Measurements from ENCODE around the gene LRRC59. TPM values are rescaled to one million over a fixed set of nuclear protein-coding genes. Genes with fewer than 3 reads are reported as not detected.
A peak's percentile ranks its signal among the peaks of the same experiment; 100 is the strongest.

The LRRC59 gene
- polyA plus RNA-seq, 1 donor (not counting 4 experiments of a cell fraction or from before 2014, with no cell fraction given): 152 TPM

DNA sequence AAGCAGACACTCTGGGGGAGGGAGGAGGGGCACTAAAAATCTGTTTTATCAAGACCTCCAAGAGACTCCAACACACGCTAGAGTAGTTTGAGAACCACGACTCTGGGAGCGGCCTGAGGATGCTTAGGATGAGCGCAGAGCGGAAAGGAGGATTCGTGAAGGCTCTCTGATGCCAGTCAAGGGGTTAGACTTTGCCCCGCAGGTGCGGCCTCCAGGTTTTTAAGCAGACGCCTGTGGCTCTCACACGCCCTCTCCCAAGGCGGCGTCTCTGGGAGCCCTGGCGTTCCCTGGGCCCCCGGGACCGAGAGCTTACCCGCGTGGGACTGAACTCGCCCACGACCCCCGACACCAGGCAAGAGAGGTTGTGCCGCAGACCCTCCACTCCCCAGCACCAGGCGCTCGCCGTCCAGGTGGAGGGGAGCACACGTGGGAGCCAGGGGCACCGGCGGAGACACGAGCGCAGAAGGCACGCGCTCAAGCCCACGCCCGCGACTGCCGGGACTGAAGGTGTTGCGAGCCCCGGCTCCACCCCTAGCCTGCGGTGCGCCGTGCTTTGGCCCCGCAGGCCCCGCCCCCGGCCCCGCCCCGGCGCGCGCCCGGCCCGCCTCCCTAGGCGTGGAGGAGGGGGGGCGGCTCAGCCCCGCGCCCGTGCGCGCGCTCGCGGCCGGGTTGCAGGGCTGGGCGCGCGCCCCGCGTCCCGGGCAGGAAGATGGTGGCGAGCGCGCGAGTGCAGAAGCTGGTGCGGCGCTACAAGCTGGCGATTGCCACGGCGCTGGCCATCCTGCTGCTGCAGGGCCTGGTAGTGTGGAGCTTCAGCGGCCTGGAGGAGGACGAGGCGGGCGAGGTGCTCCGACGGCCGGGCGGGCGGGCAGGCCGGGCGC, 51.7 kb downstream of the LRRC59 start, which contains the start of gene XYLT2:
XYLT2 (plus strand) TSS at position 695 of the 881 bp plus-strand sequence; CDS start at position 710, 15 bp downstream.
- Histone ChIP-seq H4K20me1 (ENCODE audit: control insufficient read depth, extremely low read depth, insufficient read depth, low read length) (no peaks in the 10 kb centered on the region), H3K4me1 (ENCODE audit: control insufficient read depth, extremely low read depth, insufficient read depth, low read length) (peaks cover 31% of the 10 kb centered on the region), H3K9me3 (ENCODE audit: control insufficient read depth, low read depth, low read length) (no peaks in the 10 kb centered on the region), H3K4me2 (ENCODE audit: control insufficient read depth, extremely low read depth, insufficient read depth, low read depth, low read length) (peak within 1 kb of the TSS; percentile 99), H3K9me1 (ENCODE audit: control insufficient read depth, extremely low read depth, insufficient read depth, low read length) (peaks cover 2% of the 10 kb centered on the region), H3K36me3 (ENCODE audit: control insufficient read depth in 2 of 2, extremely low read depth in 1 of 2, insufficient read depth in 2 of 2, low read length in 2 of 2) (peaks cover 0 to 1% of the 10 kb centered on the region in 2 experiments), H2AFZ (ENCODE audit: control insufficient read depth, low read length) (peak within 1 kb of the TSS; percentile 91), H3K4me3 (ENCODE audit: control insufficient read depth in 2 of 3, extremely low read depth in 1 of 3, insufficient read depth in 2 of 3, low read depth in 1 of 3, low read length in 3 of 3) (peak within 1 kb of the TSS; percentile 83 to 90 (median 90)), H3K27ac (ENCODE audit: control insufficient read depth, insufficient read depth, low read length) (peak within 1 kb of the TSS; percentile 58), H3K9ac (ENCODE audit: control insufficient read depth, extremely low read depth, insufficient read depth, low read length) (peak within 1 kb of the TSS; percentile 84), H3K27me3 (ENCODE audit: control insufficient read depth, extremely low read depth, insufficient read depth, low read length) (no peaks in the 10 kb centered on the region), H3K79me2 (ENCODE audit: control insufficient read depth, insufficient read depth, low read length) (peaks cover 31% of the 10 kb centered on the region)
- TF ChIP-seq EZH2 (IDR thresholded peaks at IDR 0.05; ENCODE audit: low read length): no peak
- TF ChIP-seq, protein P1, sequence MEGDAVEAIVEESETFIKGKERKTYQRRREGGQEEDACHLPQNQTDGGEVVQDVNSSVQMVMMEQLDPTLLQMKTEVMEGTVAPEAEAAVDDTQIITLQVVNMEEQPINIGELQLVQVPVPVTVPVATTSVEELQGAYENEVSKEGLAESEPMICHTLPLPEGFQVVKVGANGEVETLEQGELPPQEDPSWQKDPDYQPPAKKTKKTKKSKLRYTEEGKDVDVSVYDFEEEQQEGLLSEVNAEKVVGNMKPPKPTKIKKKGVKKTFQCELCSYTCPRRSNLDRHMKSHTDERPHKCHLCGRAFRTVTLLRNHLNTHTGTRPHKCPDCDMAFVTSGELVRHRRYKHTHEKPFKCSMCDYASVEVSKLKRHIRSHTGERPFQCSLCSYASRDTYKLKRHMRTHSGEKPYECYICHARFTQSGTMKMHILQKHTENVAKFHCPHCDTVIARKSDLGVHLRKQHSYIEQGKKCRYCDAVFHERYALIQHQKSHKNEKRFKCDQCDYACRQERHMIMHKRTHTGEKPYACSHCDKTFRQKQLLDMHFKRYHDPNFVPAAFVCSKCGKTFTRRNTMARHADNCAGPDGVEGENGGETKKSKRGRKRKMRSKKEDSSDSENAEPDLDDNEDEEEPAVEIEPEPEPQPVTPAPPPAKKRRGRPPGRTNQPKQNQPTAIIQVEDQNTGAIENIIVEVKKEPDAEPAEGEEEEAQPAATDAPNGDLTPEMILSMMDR (optimal IDR thresholded peaks at IDR 0.05 in 1 of 3, IDR thresholded peaks at IDR 0.05 in 1 of 3, conservative IDR thresholded peaks at IDR 0.05 in 1 of 3; ENCODE audit: extremely low read depth in 1 of 3, insufficient read depth in 2 of 3, low read length in 3 of 3): no peak
- no peak for FAIRE-seq
- dilution Hi-C loops (cut with MboI; ENCODE audit: extremely low pct_ligation_motif_present, low sequenced_read_pairs): no loop called here
- DNase-seq (ENCODE audit: low read depth, low spot score): no peak

DNA sequence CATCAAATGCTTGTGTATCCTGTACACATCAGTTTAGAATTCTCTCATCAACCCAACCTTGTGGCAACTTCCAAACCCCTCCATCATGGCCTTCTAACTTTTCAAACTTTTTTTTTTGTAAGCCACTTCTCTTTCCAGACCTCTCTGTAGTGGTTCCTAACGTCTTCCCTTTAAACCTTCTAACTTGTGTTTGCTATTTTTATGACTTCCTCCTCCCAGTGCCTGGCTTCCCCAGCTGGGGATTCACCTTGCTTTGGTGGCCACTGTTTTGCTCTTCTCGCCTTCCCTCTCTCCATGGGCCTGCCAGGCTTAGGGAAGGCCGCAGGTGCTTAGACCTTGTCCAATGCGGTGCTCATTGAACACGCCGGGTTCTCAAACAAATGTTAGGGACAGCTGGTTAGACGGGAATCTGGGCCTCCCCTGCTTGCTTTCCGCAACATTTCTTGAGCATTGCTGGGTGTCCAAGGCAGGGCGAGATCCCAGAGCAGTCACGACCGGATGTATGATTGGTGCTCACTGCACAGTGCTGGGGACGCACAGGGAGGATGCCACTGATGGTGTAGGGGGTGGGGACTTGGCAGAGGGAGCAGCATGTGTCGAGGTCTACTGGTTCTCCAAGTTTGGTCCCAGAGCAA, 52.5 kb downstream of the LRRC59 start:
- no peak for FAIRE-seq
- H2AFZ ChIP-seq (ENCODE audit: control insufficient read depth, low read length): peak overlapping the region; percentile 91

More for the DNA sequence above, 52.5 kb downstream of the LRRC59 start:
- H3K27me3 ChIP-seq (ENCODE audit: control insufficient read depth, extremely low read depth, insufficient read depth, low read length): no peaks in the 10 kb centered on the region
- DNase-seq (ENCODE audit: low read depth, low spot score): no peak
- no peaks in the 10 kb centered on the region for H3K9me3 ChIP-seq (ENCODE audit: control insufficient read depth, low read depth, low read length)
- peaks cover 31% of the 10 kb centered on the region for H3K79me2 ChIP-seq (ENCODE audit: control insufficient read depth, insufficient read depth, low read length)
- no peak overlapping the region for H3K4me3 ChIP-seq (ENCODE audit: control insufficient read depth in 2 of 3, extremely low read depth in 1 of 3, insufficient read depth in 2 of 3, low read depth in 1 of 3, low read length in 3 of 3)
- H3K9ac ChIP-seq (ENCODE audit: control insufficient read depth, extremely low read depth, insufficient read depth, low read length): peak overlapping the region; percentile 73
- peaks cover 0 to 1% of the 10 kb centered on the region in 2 experiments for H3K36me3 ChIP-seq (ENCODE audit: control insufficient read depth in 2 of 2, extremely low read depth in 1 of 2, insufficient read depth in 2 of 2, low read length in 2 of 2)
- peaks cover 31% of the 10 kb centered on the region for H3K4me1 ChIP-seq (ENCODE audit: control insufficient read depth, extremely low read depth, insufficient read depth, low read length)
- H3K27ac ChIP-seq (ENCODE audit: control insufficient read depth, insufficient read depth, low read length): no peak overlapping the region
- peaks cover 2% of the 10 kb centered on the region for H3K9me1 ChIP-seq (ENCODE audit: control insufficient read depth, extremely low read depth, insufficient read depth, low read length)
- H4K20me1 ChIP-seq (ENCODE audit: control insufficient read depth, extremely low read depth, insufficient read depth, low read length): no peaks in the 10 kb centered on the region
- TF ChIP-seq, protein P1 (optimal IDR thresholded peaks at IDR 0.05 in 1 of 3, IDR thresholded peaks at IDR 0.05 in 1 of 3, conservative IDR thresholded peaks at IDR 0.05 in 1 of 3; ENCODE audit: extremely low read depth in 1 of 3, insufficient read depth in 2 of 3, low read length in 3 of 3): no peak
- no peak for TF ChIP-seq EZH2 (IDR thresholded peaks at IDR 0.05; ENCODE audit: low read length)
- dilution Hi-C loops (cut with MboI; ENCODE audit: extremely low pct_ligation_motif_present, low sequenced_read_pairs): no loop called here
- peak overlapping the region; percentile 87 for H3K4me2 ChIP-seq (ENCODE audit: control insufficient read depth, extremely low read depth, insufficient read depth, low read depth, low read length)
